Astrocyte (in vitro differentiated cells and primary cell): ENCODE results near the gene WDR37.

ENCODE experiments used
- CTCF ChIP-seq: IDR thresholded peaks from 2 replicates; pipeline ENCODE4 v1.5.1; 2011; ENCODE audit warnings: low read depth, mild to moderate bottlenecking, inconsistent platforms, low read length, moderate library complexity; ENCODE audit not compliant: insufficient read depth
- EZH2 ChIP-seq: IDR thresholded peaks from 2 replicates; pipeline ENCODE4 v1.6.1; 2012; ENCODE audit warnings: mild to moderate bottlenecking, low read length, inconsistent platforms; ENCODE audit not compliant: insufficient read depth

DNA sequence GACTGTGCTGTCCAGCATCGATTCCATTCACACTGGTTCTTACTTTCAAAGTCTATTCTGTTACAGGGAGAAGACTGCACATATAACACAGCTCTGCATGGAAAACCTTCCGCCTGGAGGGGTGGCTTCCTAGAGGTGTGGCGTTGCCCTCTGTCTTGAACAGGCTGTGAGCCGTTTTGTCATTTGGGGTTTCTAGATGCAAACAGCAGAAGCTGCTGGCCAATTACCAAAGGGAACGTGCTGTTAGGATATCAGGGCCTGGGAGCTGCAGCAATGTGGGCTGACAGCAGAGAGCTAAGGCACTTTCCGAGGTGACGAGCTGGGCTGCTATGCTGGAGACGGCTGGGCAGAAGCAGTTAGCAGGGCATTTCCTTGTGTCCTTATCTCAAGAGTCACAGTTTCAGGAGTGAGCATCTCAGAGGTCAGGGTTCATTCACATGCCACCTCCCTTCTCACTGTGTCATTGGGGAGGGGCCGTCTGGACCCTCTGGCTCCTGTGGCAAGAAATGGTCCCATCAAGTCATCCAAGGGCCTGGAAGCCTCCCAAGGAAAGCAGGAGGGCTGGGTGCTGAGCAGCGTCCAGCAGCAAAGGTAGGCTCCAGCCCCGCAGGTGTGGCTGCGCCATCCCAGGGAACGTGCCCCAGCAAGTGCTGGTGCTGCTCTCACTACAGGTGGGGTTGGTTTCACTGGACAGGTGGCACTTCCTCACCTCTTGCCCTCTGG, 106.5 kb downstream of the WDR37 start:
- no peak for TF ChIP-seq CTCF
- TF ChIP-seq EZH2, result no peak
